Psoas muscle (tissue), 8 donors: ENCODE data around the gene FZD1. TPM values are rescaled to one million over a fixed set of nuclear protein-coding genes. Genes with fewer than 3 reads are reported as not detected.

Source experiments
- ATAC-seq, 4 donors: fragments of 200-7000 bp; cut with Tn5 transposase; one replicate each; pipeline ENCODE4 v1.9.1; 2020; ENCODE audit warnings: moderate library complexity in 3 of 4, mild to moderate bottlenecking in 2 of 4
- DNase-seq, 2 donors: peaks; one replicate each; pipeline ENCODE4 v3.0.0-alpha.2; 2020
- H3K27ac ChIP-seq: fragments of 200-600 bp; one replicate; pipeline ENCODE4 v1.8.0; 2022
- H3K27me3 ChIP-seq, 3 donors: fragments of 200-600 bp in 1 of 3; one replicate each; pipeline versions ENCODE4 v1.6.1 to v1.8.0; 2013 to 2022; ENCODE audit warnings: low read length in 2 of 3, mild to moderate bottlenecking in 2 of 3, moderate library complexity in 1 of 3; ENCODE audit not compliant: insufficient read depth in 3 of 3
- H3K36me3 ChIP-seq, 2 donors: fragments of 200-600 bp in 1 of 2; one replicate each; pipeline versions ENCODE4 v1.6.1 to v1.8.0; 2013 to 2022; ENCODE audit warnings: low read depth in 1 of 2, mild to moderate bottlenecking in 1 of 2, moderate library complexity in 1 of 2; ENCODE audit not compliant: insufficient read depth in 1 of 2
- H3K4me1 ChIP-seq: fragments of 200-600 bp; one replicate; pipeline ENCODE4 v1.8.0; 2022
- H3K4me3 ChIP-seq: fragments of 200-600 bp; one replicate; pipeline ENCODE4 v1.8.0; 2022; ENCODE audit warnings: mild to moderate bottlenecking
- H3K9me3 ChIP-seq: fragments of 200-600 bp; one replicate; pipeline ENCODE4 v1.8.0; 2022
- WGBS, 3 donors: extraction: QIAGEN DNeasy Blood & Tissue Kit; methylation state at CpG; one replicate each; pipeline versions ENCODE4 v1.1.6 to v1.1.7; 2013; 5-methylcytosine and 5-hydroxymethylcytosine counted together
- intact Hi-C, 2 donors: fragments of 100-400 bp; cut with DNase I; formaldehyde crosslinking; loops; one replicate each; pipeline versions ENCODE4 v1.11.0 to v1.14.2; 2022
- long read RNA-seq, 2 donors: library from polyadenylated mRNA; unstranded; transcript quantifications; one replicate each; pipeline ENCODE4 v2.0.0, GENCODE V29; 2021
- polyA plus RNA-seq, 3 donors: library from polyadenylated mRNA; stranded (reverse); fragments of 200-250 nt; gene quantifications; one replicate each; pipeline ENCODE4 v1.2.3, GENCODE V29; 2013
- total RNA-seq, 4 donors: library from RNA; stranded (reverse); fragmentation: NEBNext Ultra II Directional in 2 of 4; extraction: Animal tissue kit (Norgen Biotek cat#: 25700) in 2 of 4; gene quantifications; one replicate each; pipeline versions ENCODE4 v1.2.1 to v1.2.4, GENCODE V29; 2021 to 2023
- TF ChIP-seq, protein P1 (sequence below): fragments of 200-600 bp; IDR thresholded peaks from one replicate; pipeline ENCODE4 v1.8.0; 2022; ENCODE audit warnings: antibody characterized with exemption
- donor health status: healthy with polysubstance abuse.
- donor health status: DM: no; HTN: no; CAD: no; lungs with moderate emphysema.
- donor health status: Bipolar disorder and iron deficiency.
- donor health status: healthy.
- donor health status: DM: yes; HTN: yes; CAD: no.
- donor health status: DM: no; HTN: no; CAD: no.
- donor health status: DM: no; HTN: no; CAD: no.
- donor health status: DM: yes; HTN: yes; CAD: no.

Gene FZD1
- total RNA-seq = 1 to 10 TPM; 1.6 to 2.5 (median 2.1) TPM
- polyA plus RNA-seq = 1 to 10 TPM in 2 of 3 donors, under 1 TPM in 1; 0.90 to 2.2 (median 1.4) TPM
- long read RNA-seq, donor 1, full-length matches to known transcripts = 11 of 11 reads
- long read RNA-seq, donor 1, partial matches to known transcripts = 0 of 11 reads
- long read RNA-seq, donor 1, other reads (novel, unspliced or antisense) = 0 of 11 reads
- long read RNA-seq, donor 2, full-length matches to known transcripts = 12 of 12 reads
- long read RNA-seq, donor 2, partial matches to known transcripts = 0 of 12 reads
- long read RNA-seq, donor 2, other reads (novel, unspliced or antisense) = 0 of 12 reads

DNA sequence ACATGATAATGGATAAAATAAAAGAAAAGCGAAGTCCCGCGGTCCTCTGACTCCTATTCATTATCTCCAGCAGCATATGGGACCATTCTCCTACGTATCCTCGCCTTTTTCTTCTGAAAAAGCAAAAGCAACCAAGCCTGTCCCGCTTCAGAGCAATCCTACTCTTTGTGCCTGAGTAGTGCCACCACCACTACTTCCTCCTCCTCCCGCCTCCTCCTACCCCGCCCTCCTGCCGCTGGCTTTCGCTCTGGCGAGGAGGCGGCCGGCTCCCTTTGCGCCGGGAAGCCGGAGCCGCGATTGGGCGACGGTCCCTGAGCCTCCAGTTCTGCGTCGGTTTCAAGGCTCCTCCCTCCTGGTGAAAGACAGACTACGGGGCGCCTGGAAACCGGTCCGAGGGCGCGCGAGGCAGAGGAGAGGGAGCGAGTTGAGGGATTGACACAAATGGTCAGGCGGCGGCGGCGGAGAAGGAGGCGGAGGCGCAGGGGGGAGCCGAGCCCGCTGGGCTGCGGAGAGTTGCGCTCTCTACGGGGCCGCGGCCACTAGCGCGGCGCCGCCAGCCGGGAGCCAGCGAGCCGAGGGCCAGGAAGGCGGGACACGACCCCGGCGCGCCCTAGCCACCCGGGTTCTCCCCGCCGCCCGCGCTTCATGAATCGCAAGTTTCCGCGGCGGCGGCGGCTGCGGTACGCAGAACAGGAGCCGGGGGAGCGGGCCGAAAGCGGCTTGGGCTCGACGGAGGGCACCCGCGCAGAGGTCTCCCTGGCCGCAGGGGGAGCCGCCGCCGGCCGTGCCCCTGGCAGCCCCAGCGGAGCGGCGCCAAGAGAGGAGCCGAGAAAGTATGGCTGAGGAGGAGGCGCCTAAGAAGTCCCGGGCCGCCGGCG, at the start of gene FZD1:
TSS of gene FZD1 (plus strand) at position 388 of the 878 bp plus-strand sequence. CDS start at position 836, 448 bp downstream.
- peaks cover 23% of the 10 kb centered on the region for H3K4me1 ChIP-seq
- TF ChIP-seq, protein P1, sequence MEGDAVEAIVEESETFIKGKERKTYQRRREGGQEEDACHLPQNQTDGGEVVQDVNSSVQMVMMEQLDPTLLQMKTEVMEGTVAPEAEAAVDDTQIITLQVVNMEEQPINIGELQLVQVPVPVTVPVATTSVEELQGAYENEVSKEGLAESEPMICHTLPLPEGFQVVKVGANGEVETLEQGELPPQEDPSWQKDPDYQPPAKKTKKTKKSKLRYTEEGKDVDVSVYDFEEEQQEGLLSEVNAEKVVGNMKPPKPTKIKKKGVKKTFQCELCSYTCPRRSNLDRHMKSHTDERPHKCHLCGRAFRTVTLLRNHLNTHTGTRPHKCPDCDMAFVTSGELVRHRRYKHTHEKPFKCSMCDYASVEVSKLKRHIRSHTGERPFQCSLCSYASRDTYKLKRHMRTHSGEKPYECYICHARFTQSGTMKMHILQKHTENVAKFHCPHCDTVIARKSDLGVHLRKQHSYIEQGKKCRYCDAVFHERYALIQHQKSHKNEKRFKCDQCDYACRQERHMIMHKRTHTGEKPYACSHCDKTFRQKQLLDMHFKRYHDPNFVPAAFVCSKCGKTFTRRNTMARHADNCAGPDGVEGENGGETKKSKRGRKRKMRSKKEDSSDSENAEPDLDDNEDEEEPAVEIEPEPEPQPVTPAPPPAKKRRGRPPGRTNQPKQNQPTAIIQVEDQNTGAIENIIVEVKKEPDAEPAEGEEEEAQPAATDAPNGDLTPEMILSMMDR = peak; percentile 17
- H3K9me3 ChIP-seq = no peaks in the 10 kb centered on the region
- intact Hi-C loops = loop anchor here (5.0 to 10.0 kb wide), 2 partner anchors 177 to 179 kb away; no protein-coding TSS in a partner anchor
- H3K36me3 ChIP-seq = no peaks in the 10 kb centered on the region
- H3K27ac ChIP-seq = peak within 1 kb of the TSS; percentile 80
- no peaks in the 10 kb centered on the region for H3K27me3 ChIP-seq
- ATAC-seq = peak; percentile 95 to 98 (median 96)
- peak within 1 kb of the TSS; percentile 71 for H3K4me3 ChIP-seq
- peak; percentile 97 to 98 for DNase-seq
- 0 to 1% (median 0%) methylated on average over 32 to 90 of the region's 90 CpGs for WGBS, 3 donors

DNA sequence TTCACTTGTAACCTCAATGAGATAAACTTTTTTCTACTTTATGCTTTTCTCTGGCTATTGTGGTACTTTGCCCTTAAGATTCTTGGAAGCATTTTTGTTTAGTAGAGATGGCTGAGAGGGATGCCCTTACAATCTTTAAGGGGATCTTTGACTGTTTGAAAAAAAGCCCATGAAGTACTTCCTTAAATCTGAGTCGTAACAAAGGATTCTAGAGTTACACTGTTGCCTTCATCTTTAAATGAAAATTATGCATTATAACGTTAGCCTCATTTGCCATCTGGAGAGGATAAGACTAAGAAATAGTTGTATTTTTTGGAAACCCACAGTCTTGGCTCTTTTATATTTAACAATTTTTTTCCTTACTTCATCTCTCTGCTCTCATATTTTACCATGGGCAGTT, 37.8 kb upstream of the FZD1 start:
- H3K27ac ChIP-seq = no peak overlapping the region
- intact Hi-C loops = no loop called here
- no peaks in the 10 kb centered on the region for H3K4me1 ChIP-seq
- peaks cover 0 to 6% (median 0%) of the 10 kb centered on the region in 3 donors for H3K27me3 ChIP-seq
- 33 to 39% (median 34%) methylated on average over 2 of the region's 2 CpGs for WGBS, 3 donors
- DNase-seq = no peak
- H3K36me3 ChIP-seq = no peaks in the 10 kb centered on the region
- no peak for ATAC-seq
- H3K9me3 ChIP-seq = no peaks in the 10 kb centered on the region
- H3K4me3 ChIP-seq = no peak overlapping the region
- TF ChIP-seq, protein P1 = no peak

DNA sequence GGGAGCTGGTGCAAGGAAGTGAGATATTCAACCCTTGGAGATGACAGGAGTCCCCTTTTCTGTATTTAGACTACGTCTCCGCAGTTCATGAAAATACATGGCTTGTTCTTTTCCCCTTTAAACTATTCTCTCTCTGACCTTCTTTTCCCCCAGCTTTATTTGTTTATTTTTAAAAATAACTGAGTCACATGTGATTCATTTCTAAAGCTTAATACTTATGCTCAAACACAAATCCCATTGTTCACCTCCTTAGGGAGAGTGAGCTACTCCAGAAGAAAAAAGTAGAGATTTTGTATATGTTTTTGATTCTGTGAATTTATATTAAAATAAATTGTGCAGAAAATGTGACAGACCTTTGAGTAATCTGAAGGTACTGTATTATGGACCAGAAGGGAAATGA, 35.9 kb upstream of the FZD1 start:
- Histone ChIP-seq H3K27ac (no peak overlapping the region), H3K9me3 (no peaks in the 10 kb centered on the region), H3K4me3 (no peak overlapping the region), H3K27me3 (peaks cover 0 to 8% (median 1%) of the 10 kb centered on the region in 3 donors), H3K4me1 (no peaks in the 10 kb centered on the region), H3K36me3 (no peaks in the 10 kb centered on the region)
- DNase-seq = no peak
- ATAC-seq = no peak
- intact Hi-C loops = no loop called here
- TF ChIP-seq, protein P1 = no peak
- WGBS, 3 donors = 88 to 96% (median 91%) methylated on average over 2 of the region's 2 CpGs

DNA sequence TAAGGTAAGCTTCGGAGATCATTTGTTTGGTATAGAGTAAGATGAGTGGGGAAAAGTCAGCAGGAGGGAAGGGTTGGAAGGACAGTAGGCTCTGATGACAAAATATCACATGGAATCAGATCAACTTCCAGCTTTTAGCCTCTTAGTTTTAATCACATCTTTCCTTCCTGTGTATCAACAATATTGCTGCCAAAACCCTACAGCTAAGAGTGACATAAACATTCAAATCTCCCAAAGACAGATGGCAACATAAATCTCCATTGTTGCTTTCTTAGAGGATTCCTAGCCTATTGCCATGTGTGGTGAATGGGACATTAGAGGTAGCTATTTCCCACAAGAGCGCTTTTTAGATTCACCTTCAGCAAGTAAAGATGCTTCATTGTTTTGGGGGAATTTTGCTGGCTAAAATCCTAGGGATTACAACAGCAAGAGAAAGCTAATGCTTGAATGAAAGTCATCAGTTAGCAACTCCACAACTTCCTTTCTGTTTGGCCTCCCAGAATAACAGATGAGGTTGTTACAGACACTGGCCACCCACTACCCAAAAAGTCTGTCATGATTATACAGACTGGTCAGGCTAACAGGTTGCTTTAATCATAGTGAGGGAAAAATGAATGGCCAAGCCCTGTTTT, 35.2 kb upstream of the FZD1 start:
- Histone ChIP-seq H3K4me3 (no peak overlapping the region), H3K36me3 (no peaks in the 10 kb centered on the region), H3K4me1 (no peaks in the 10 kb centered on the region), H3K9me3 (no peaks in the 10 kb centered on the region), H3K27ac (no peak overlapping the region), H3K27me3 (peaks cover 0 to 8% (median 2%) of the 10 kb centered on the region in 3 donors)
- no peak for DNase-seq
- TF ChIP-seq, protein P1 = no peak
- ATAC-seq = no peak
- intact Hi-C loops = no loop called here
- 88 to 94% (median 89%) methylated on average over 2 of the region's 2 CpGs for WGBS, 3 donors
